ENCODE data around the gene ZPBP. TPM values are rescaled to one million over a fixed set of nuclear protein-coding genes. Genes with fewer than 3 reads are reported as not detected.

Gene ZPBP
- total RNA-seq = not detected

- Mint-ChIP-seq H3K27me3 (no peaks in the 10 kb centered on the region), H3K27ac (peak within 1 kb of the TSS; percentile 62), H3K36me3 (no peaks in the 10 kb centered on the region), H3K4me1 (ENCODE audit: low read depth) (peaks cover 8% of the 10 kb centered on the region), H3K4me3 (peak within 1 kb of the TSS; percentile 75), H3K9me3 (peaks cover 5% of the 10 kb centered on the region)
- intact Hi-C loops (cut with micrococcal nuclease) = loop anchor here (1.0 to 10.0 kb wide), 12 partner anchors 24 to 1272 kb away; partner anchors contain the start of gene FIGNL1
- peak; percentile 59 for DNase-seq
- ChIA-PET CTCF (interaction anchor here (0.6 to 3.2 kb wide), 52 partner anchors 9 to 1070 kb away, joined by 3 to 46 read pairs (median 4); partner anchors contain the start of gene FIGNL1), POLR2A (interaction anchor here (1.0 kb wide), 1 partner anchor 114 kb away, joined by 3 read pairs; no protein-coding TSS in a partner anchor)
These were observed at the start of gene ZPBP for GRCh38 chr7:50092579-50093491. TSS of gene ZPBP (minus strand) at chr7:50093246. CDS start at chr7:50093194, 52 bp downstream.

GRCh38 chr7:50142425-50143017 lies 49.5 kb upstream of the ZPBP start:
- POLR2A ChIA-PET = interaction anchor here (0.7 kb wide), 1 partner anchor 307 kb away, joined by 3 read pairs; no protein-coding TSS in a partner anchor
- Mint-ChIP-seq H3K36me3 (no peaks in the 10 kb centered on the region), H3K4me3 (peak overlapping the region; percentile 14), H3K4me1 (ENCODE audit: low read depth) (peaks cover 28% of the 10 kb centered on the region), H3K27ac (peak overlapping the region; percentile 59), H3K9me3 (peaks cover 3% of the 10 kb centered on the region), H3K27me3 (peaks cover 2% of the 10 kb centered on the region)
- CTCF ChIA-PET = interaction anchor here (0.6 to 6.3 kb wide), 26 partner anchors 10 to 1018 kb away, joined by 3 to 96 read pairs (median 5); partner anchors contain the start of genes IKZF1 and ZPBP
- intact Hi-C loops (cut with micrococcal nuclease) = loop anchor here (1.0 to 5.0 kb wide), 11 partner anchors 50 to 536 kb away; no protein-coding TSS in a partner anchor
- no peak for DNase-seq

GRCh38 chr7:50141854-50142253 lies 48.8 kb upstream of the ZPBP start:
- Mint-ChIP-seq H3K4me3 (no peak overlapping the region), H3K27me3 (peaks cover 2% of the 10 kb centered on the region), H3K27ac (no peak overlapping the region), H3K9me3 (peaks cover 3% of the 10 kb centered on the region), H3K36me3 (no peaks in the 10 kb centered on the region), H3K4me1 (ENCODE audit: low read depth) (peaks cover 23% of the 10 kb centered on the region)
- DNase-seq = no peak
- POLR2A ChIA-PET = no interaction called here
- intact Hi-C loops (cut with micrococcal nuclease) = loop anchor here (1.0 to 5.0 kb wide), 11 partner anchors 50 to 537 kb away; no protein-coding TSS in a partner anchor
- CTCF ChIA-PET = interaction anchor here (0.7 to 6.3 kb wide), 12 partner anchors 11 to 1019 kb away, joined by 3 to 96 read pairs (median 8); partner anchors contain the start of gene ZPBP

GRCh38 chr7:50141131-50141530 lies 48.1 kb upstream of the ZPBP start:
- ChIA-PET POLR2A (no interaction called here), CTCF (interaction anchor here (6.3 kb wide), 1 partner anchor 277 kb away, joined by 96 read pairs; no protein-coding TSS in a partner anchor)
- no peak for DNase-seq
- no peaks in the 10 kb centered on the region for H3K36me3 Mint-ChIP-seq
- peaks cover 2% of the 10 kb centered on the region for H3K27me3 Mint-ChIP-seq
- H3K4me3 Mint-ChIP-seq = no peak overlapping the region
- H3K4me1 Mint-ChIP-seq (ENCODE audit: low read depth) = peaks cover 16% of the 10 kb centered on the region
- peaks cover 3% of the 10 kb centered on the region for H3K9me3 Mint-ChIP-seq
- no peak overlapping the region for H3K27ac Mint-ChIP-seq
- intact Hi-C loops (cut with micrococcal nuclease) = loop anchor here (5.0 kb wide), 1 partner anchor 326 kb away; no protein-coding TSS in a partner anchor

- intact Hi-C loops (cut with micrococcal nuclease) = loop anchor here (5.0 kb wide), 1 partner anchor 327 kb away; no protein-coding TSS in a partner anchor
- H3K9me3 Mint-ChIP-seq = peaks cover 3% of the 10 kb centered on the region
- peaks cover 12% of the 10 kb centered on the region for H3K4me1 Mint-ChIP-seq (ENCODE audit: low read depth)
- no peak overlapping the region for H3K27ac Mint-ChIP-seq
- CTCF ChIA-PET = no interaction called here
- no peak overlapping the region for H3K4me3 Mint-ChIP-seq
- POLR2A ChIA-PET = no interaction called here
- H3K27me3 Mint-ChIP-seq = peaks cover 2% of the 10 kb centered on the region
- H3K36me3 Mint-ChIP-seq = no peaks in the 10 kb centered on the region
- DNase-seq = no peak
These were observed 47.6 kb upstream of the ZPBP start for GRCh38 chr7:50140688-50141087.

GRCh38 chr7:50138101-50138500 lies 45.1 kb upstream of the ZPBP start:
- ChIA-PET POLR2A (no interaction called here), CTCF (no interaction called here)
- DNase-seq = no peak
- no peaks in the 10 kb centered on the region for H3K36me3 Mint-ChIP-seq
- H3K27ac Mint-ChIP-seq = no peak overlapping the region
- H3K27me3 Mint-ChIP-seq = peaks cover 2% of the 10 kb centered on the region
- peaks cover 3% of the 10 kb centered on the region for H3K9me3 Mint-ChIP-seq
- intact Hi-C loops (cut with micrococcal nuclease) = no loop called here
- peaks cover 3% of the 10 kb centered on the region for H3K4me1 Mint-ChIP-seq (ENCODE audit: low read depth)
- H3K4me3 Mint-ChIP-seq = no peak overlapping the region

- ChIA-PET POLR2A (no interaction called here), CTCF (interaction anchor here (0.7 kb wide), 1 partner anchor 488 kb away, joined by 3 read pairs; no protein-coding TSS in a partner anchor)
- no peak for DNase-seq
- intact Hi-C loops (cut with micrococcal nuclease) = no loop called here
- H3K36me3 Mint-ChIP-seq = no peaks in the 10 kb centered on the region
- no peak overlapping the region for H3K4me3 Mint-ChIP-seq
- H3K27me3 Mint-ChIP-seq = no peaks in the 10 kb centered on the region
- no peak overlapping the region for H3K27ac Mint-ChIP-seq
- no peaks in the 10 kb centered on the region for H3K4me1 Mint-ChIP-seq (ENCODE audit: low read depth)
- H3K9me3 Mint-ChIP-seq = no peaks in the 10 kb centered on the region
These were observed 32.7 kb upstream of the ZPBP start for GRCh38 chr7:50125766-50126165.

GRCh38 chr7:50121286-50121685 lies 28.2 kb upstream of the ZPBP start:
- intact Hi-C loops (cut with micrococcal nuclease) = no loop called here
- no peak overlapping the region for H3K4me3 Mint-ChIP-seq
- no peak for DNase-seq
- no peaks in the 10 kb centered on the region for H3K4me1 Mint-ChIP-seq (ENCODE audit: low read depth)
- H3K36me3 Mint-ChIP-seq = no peaks in the 10 kb centered on the region
- peaks cover 3% of the 10 kb centered on the region for H3K27me3 Mint-ChIP-seq
- ChIA-PET POLR2A (no interaction called here), CTCF (interaction anchor here (0.7 kb wide), 1 partner anchor 296 kb away, joined by 3 read pairs; no protein-coding TSS in a partner anchor)
- no peak overlapping the region for H3K27ac Mint-ChIP-seq
- H3K9me3 Mint-ChIP-seq = no peaks in the 10 kb centered on the region

GRCh38 chr7:50119815-50120637 lies 27.0 kb upstream of the ZPBP start:
- CTCF ChIA-PET = interaction anchor here (0.6 to 2.9 kb wide), 8 partner anchors 13 to 556 kb away, joined by 3 to 14 read pairs (median 3); partner anchors contain the start of genes IKZF1 and ZPBP
- Mint-ChIP-seq H3K4me3 (no peak overlapping the region), H3K4me1 (ENCODE audit: low read depth) (no peaks in the 10 kb centered on the region), H3K36me3 (no peaks in the 10 kb centered on the region), H3K27ac (no peak overlapping the region), H3K27me3 (peaks cover 6% of the 10 kb centered on the region), H3K9me3 (no peaks in the 10 kb centered on the region)
- POLR2A ChIA-PET = no interaction called here
- intact Hi-C loops (cut with micrococcal nuclease) = no loop called here
- peak; percentile 51 for DNase-seq

- intact Hi-C loops (cut with micrococcal nuclease) = no loop called here
- Mint-ChIP-seq H3K36me3 (peaks cover 3% of the 10 kb centered on the region), H3K27me3 (peaks cover 21% of the 10 kb centered on the region), H3K4me1 (ENCODE audit: low read depth) (no peaks in the 10 kb centered on the region), H3K4me3 (no peak overlapping the region), H3K9me3 (peaks cover 8% of the 10 kb centered on the region), H3K27ac (no peak overlapping the region)
- ChIA-PET POLR2A (no interaction called here), CTCF (interaction anchor here (0.6 to 1.3 kb wide), 3 partner anchors 18 to 309 kb away, joined by 3 read pairs; no protein-coding TSS in a partner anchor)
- DNase-seq = no peak
These were observed 19.2 kb upstream of the ZPBP start for GRCh38 chr7:50112250-50112649.

- Mint-ChIP-seq H3K9me3 (no peaks in the 10 kb centered on the region), H3K4me3 (no peak overlapping the region), H3K36me3 (no peaks in the 10 kb centered on the region), H3K4me1 (ENCODE audit: low read depth) (no peaks in the 10 kb centered on the region), H3K27me3 (peaks cover 12% of the 10 kb centered on the region), H3K27ac (no peak overlapping the region)
- ChIA-PET CTCF (interaction anchor here (1.4 kb wide), 2 partner anchors 9 to 1059 kb away, joined by 3 to 4 read pairs; partner anchors contain the start of gene ZPBP), POLR2A (no interaction called here)
- intact Hi-C loops (cut with micrococcal nuclease) = no loop called here
- no peak for DNase-seq
These were observed 8.8 kb upstream of the ZPBP start for GRCh38 chr7:50101873-50102272.

Measured in activated CD4-positive, alpha-beta memory T cell treated with anti-CD3 and anti-CD28 coated beads for 36 hours (primary cell).